ENCODE data around the gene KLF11.
A peak's percentile ranks its signal among the peaks of the same experiment; 100 is the strongest.

The KLF11 gene

GRCh38 chr2:10043256-10043905, at the start of gene KLF11:
KLF11 (plus strand) TSS chr2:10043550; CDS start chr2:10043717, 167 bp downstream.
- TF ChIP-seq CTCF (IDR thresholded peaks at IDR 0.05; ENCODE audit: insufficient read depth, low read depth, low read length, missing control alignments): no peak
- DNase-seq (ENCODE audit: low read depth): peak; percentile 90

GRCh38 chr2:9994462-9994861, 48.9 kb upstream of the KLF11 start:
- TF ChIP-seq CTCF (IDR thresholded peaks at IDR 0.05; ENCODE audit: insufficient read depth, low read depth, low read length, missing control alignments): no peak
- no peak for DNase-seq (ENCODE audit: low read depth)
- H3K4me3 ChIP-seq (ENCODE audit: low read length): no peak overlapping the region

More at GRCh38 chr2:10043256-10043905, at the start of gene KLF11:
- peak within 1 kb of the TSS; percentile 58 for H3K4me3 ChIP-seq (ENCODE audit: low read length)

- TF ChIP-seq CTCF (IDR thresholded peaks at IDR 0.05; ENCODE audit: insufficient read depth, low read depth, low read length, missing control alignments): no peak
- no peak for DNase-seq (ENCODE audit: low read depth)
- H3K4me3 ChIP-seq (ENCODE audit: low read length): no peak overlapping the region
These were observed 48.3 kb upstream of the KLF11 start for GRCh38 chr2:9995059-9995458.

- no peak for DNase-seq (ENCODE audit: low read depth)
- TF ChIP-seq CTCF (IDR thresholded peaks at IDR 0.05; ENCODE audit: insufficient read depth, low read depth, low read length, missing control alignments): no peak
- H3K4me3 ChIP-seq (ENCODE audit: low read length): no peak overlapping the region
These were observed 47.0 kb upstream of the KLF11 start for GRCh38 chr2:9996321-9996720.

GRCh38 chr2:9997936-9998335, 45.4 kb upstream of the KLF11 start:
- no peak for TF ChIP-seq CTCF (IDR thresholded peaks at IDR 0.05; ENCODE audit: insufficient read depth, low read depth, low read length, missing control alignments)
- no peak for DNase-seq (ENCODE audit: low read depth)
- H3K4me3 ChIP-seq (ENCODE audit: low read length): no peak overlapping the region

GRCh38 chr2:9998916-9999654, 44.3 kb upstream of the KLF11 start:
- no peak overlapping the region for H3K4me3 ChIP-seq (ENCODE audit: low read length)
- no peak for DNase-seq (ENCODE audit: low read depth)
- TF ChIP-seq CTCF (IDR thresholded peaks at IDR 0.05; ENCODE audit: insufficient read depth, low read depth, low read length, missing control alignments): no peak

All from epithelial cell of esophagus (primary cell).